K562 (cell line): ENCODE data around the gene CNTN5. TPM values are rescaled to one million over a fixed set of nuclear protein-coding genes. Genes with fewer than 3 reads are reported as not detected.

ENCODE experiments used
- ATAC-seq: fragments of 200-7000 bp; cut with Tn5 transposase; 3 replicates; pipeline ENCODE4 v1.9.1; 2020; ENCODE audit warnings: moderate library complexity
- BruUV-seq: library from RNA; stranded (reverse); fragments of 400-500 nt; replicated peaks from 2 replicates; lab custom pipeline; 2021; lab: Mats Ljungman, UMichigan
- CTCF ChIA-PET: fragments of 300-600 bp; formaldehyde crosslinking; extraction: SDS; loops from one replicate; lab custom pipeline; 2021; ENCODE audit warnings: low intra/inter-chr PET ratio; lab: Yijun Ruan, JAX
- POLR2A ChIA-PET: fragments of 300-600, 350-650 bp; sonication (Branson Sonifier 250); formaldehyde crosslinking; extraction: SDS; loops from one replicate; lab custom pipeline; 2021; ENCODE audit warnings: antibody characterized with exemption, inconsistent platforms; lab: Yijun Ruan, JAX
- DNase-seq, 4 experiments: peaks; one replicate each; pipeline versions ENCODE4 v3.0.0 to v3.0.0-alpha.2; 2011 to 2018; ENCODE audit warnings: low spot score in 3 of 4, mixed read lengths in 3 of 4; ENCODE audit errors: extremely low read depth in 1 of 4
- FAIRE-seq: peaks from 2 replicates; lab custom pipeline; 2011; peaks lifted over from hg19 to GRCh38; lab: Jason Lieb, UNC
- H2AFZ ChIP-seq: 2 replicates; pipeline ENCODE4 v1.6.0; 2011; ENCODE audit warnings: low read depth, low read length, control low read depth, inconsistent platforms
- H3K27ac ChIP-seq: fragments of 200-600 bp; 3 replicates; pipeline ENCODE4 v1.8.0; 2011; ENCODE audit warnings: low read depth, mild to moderate bottlenecking, control low read depth, inconsistent platforms, low read length, moderate library complexity, mixed read lengths; ENCODE audit errors: extremely low read depth
- H3K27me3 ChIP-seq, 2 experiments: fragments of 300-600 bp in 1 of 2; 2 replicates in 1 of 2; 3 replicates in 1 of 2; pipeline versions ENCODE4 v1.6.0 to v1.8.0; 2011; ENCODE audit warnings: inconsistent platforms in 2 of 2, low read length in 2 of 2, mild to moderate bottlenecking in 1 of 2, mixed read lengths in 1 of 2, moderate library complexity in 1 of 2; ENCODE audit not compliant: control insufficient read depth in 2 of 2, insufficient read depth in 2 of 2
- H3K36me3 ChIP-seq: fragments of 300-600 bp; 3 replicates; pipeline ENCODE4 v1.8.0; 2011; ENCODE audit warnings: mild to moderate bottlenecking, low read length, inconsistent platforms; ENCODE audit not compliant: control insufficient read depth, insufficient read depth
- H3K4me1 ChIP-seq, 2 experiments: fragments of 200-600 bp in 1 of 2; replicated peaks in 1 of 2; 2 replicates in 1 of 2; 3 replicates in 1 of 2; pipeline versions ENCODE4 v1.5.1 to v1.8.0; 2011; ENCODE audit warnings: inconsistent platforms in 2 of 2, low read length in 2 of 2, mild to moderate bottlenecking in 1 of 2, mixed read lengths in 1 of 2, moderate library complexity in 1 of 2; ENCODE audit not compliant: control insufficient read depth in 2 of 2, insufficient read depth in 2 of 2
- H3K4me2 ChIP-seq: 2 replicates; pipeline ENCODE4 v1.6.1; 2011; ENCODE audit warnings: low read length, control low read depth, inconsistent platforms, mixed read lengths; ENCODE audit not compliant: insufficient read depth
- H3K4me3 ChIP-seq: fragments of 200-600 bp; sonication (generic), shearing (Covaris generic); 2 replicates; pipeline ENCODE4 v1.5.1; 2016; ENCODE audit warnings: control low read depth, inconsistent platforms
- H3K79me2 ChIP-seq: fragments of 200-600 bp; 3 replicates; pipeline ENCODE4 v1.8.0; 2011; ENCODE audit warnings: low read length, inconsistent platforms; ENCODE audit not compliant: control insufficient read depth, insufficient read depth
- H3K9ac ChIP-seq, 2 experiments: 2 replicates each; pipeline versions ENCODE4 v1.6.0 to v1.6.1; 2011; ENCODE audit warnings: low read depth in 2 of 2, low read length in 2 of 2, control low read depth in 1 of 2, inconsistent platforms in 1 of 2, mild to moderate bottlenecking in 1 of 2, mixed read lengths in 1 of 2; ENCODE audit not compliant: insufficient read depth in 1 of 2
- H3K9me1 ChIP-seq: one replicate; pipeline ENCODE4 v1.6.0; 2011; ENCODE audit warnings: inconsistent platforms, mild to moderate bottlenecking, low read length, moderate library complexity; ENCODE audit not compliant: control insufficient read depth, insufficient read depth
- H3K9me3 ChIP-seq: replicated peaks from 2 replicates; pipeline ENCODE4 v1.5.1; 2011; ENCODE audit warnings: low read depth, low read length, inconsistent platforms; ENCODE audit not compliant: control insufficient read depth, insufficient read depth
- H4K20me1 ChIP-seq: replicated peaks from 2 replicates; pipeline ENCODE4 v1.6.1; 2011; ENCODE audit warnings: low read length, inconsistent platforms, mixed read lengths; ENCODE audit not compliant: control insufficient read depth, insufficient read depth
- CHD2 ChIP-seq: IDR thresholded peaks from 2 replicates; pipeline ENCODE4 v1.6.1; 2011; ENCODE audit warnings: low read depth, low read length
- ETV5 ChIP-seq: sonication (generic); formaldehyde crosslinking; IDR thresholded peaks from 2 replicates; pipeline ENCODE4 v1.4.0; 2020; ENCODE audit warnings: low read depth, mild to moderate bottlenecking, missing genetic modification reagents
- HNRNPL ChIP-seq: fragments of 200-400 bp; formaldehyde crosslinking; IDR thresholded peaks from 2 replicates; pipeline ENCODE4 v1.6.1; 2017; ENCODE audit warnings: low read depth, mild to moderate bottlenecking, low read length
- RBM14 ChIP-seq: fragments of 200-400 bp; formaldehyde crosslinking; IDR thresholded peaks from 2 replicates; pipeline ENCODE4 v1.6.1; 2018; ENCODE audit warnings: low read depth, mild to moderate bottlenecking, low read length, moderate library complexity, borderline replicate concordance; ENCODE audit not compliant: insufficient read depth
- RREB1 ChIP-seq: fragments of 250-450 bp; sonication (Bioruptor Pico); IDR thresholded peaks from 2 replicates; pipeline ENCODE4 v1.4.0; 2020
- TRIM28 ChIP-seq: fragments of 450-650 bp; IDR thresholded peaks from 2 replicates; pipeline ENCODE4 v1.6.1; 2017
- ZNF280A ChIP-seq: fragments of 450-650 bp; IDR thresholded peaks from 2 replicates; pipeline ENCODE4 v1.6.1; 2018; ENCODE audit warnings: mild to moderate bottlenecking, low read depth; ENCODE audit not compliant: partially characterized antibody
- ZNF282 ChIP-seq: sonication (generic); formaldehyde crosslinking; IDR thresholded peaks from 2 replicates; pipeline ENCODE4 v1.8.1; 2023; ENCODE audit warnings: missing genetic modification reagents
- ZNF41 ChIP-seq: fragments of 250-450 bp; sonication (Bioruptor Pico); conservative IDR thresholded peaks from 2 replicates; pipeline ENCODE4 v1.4.0; 2020; ENCODE audit warnings: mild to moderate bottlenecking
- ZNF57 ChIP-seq: fragments of 450-650 bp; formaldehyde crosslinking; IDR thresholded peaks from 2 replicates; pipeline ENCODE4 v1.4.0; 2020; ENCODE audit warnings: mild to moderate bottlenecking, moderate library complexity
- WGBS: fragments of 100-300 bp; shearing (Covaris generic); methylation state at CpG from one replicate; pipeline ENCODE4 v1.1.6; 2016; ENCODE audit warnings: low coverage, mixed read lengths; ENCODE audit not compliant: insufficient coverage; ENCODE audit errors: missing lambda C conversion rate; 5-methylcytosine and 5-hydroxymethylcytosine counted together
- in situ Hi-C: fragments of 300-500 bp; cut with MboI; formaldehyde crosslinking; loops from 4 replicates; pipeline ENCODE4 v1.15.0; 2018; ENCODE audit warnings: inconsistent platforms, mixed read lengths
- intact Hi-C: fragments of 100-400 bp; cut with micrococcal nuclease; formaldehyde crosslinking; loops from 2 replicates; pipeline ENCODE4 v1.14.2; 2022
- polyA plus RNA-seq, 8 experiments: library from polyadenylated mRNA; depleted of rRNA in 4 of 8; stranded (reverse) in 5 of 8; unstranded in 3 of 8; fragments of >200 nt; fragmentation: Nextera tagmentation in 2 of 8; fragmentation: Illumina TruSeq in 1 of 8; extraction: Ambion mirVana in 2 of 8; extraction: Trizol in 1 of 8; gene quantifications; 2 replicates each; pipeline versions ENCODE4 v1.2.1 to v1.2.3, GENCODE V29; 2011 to 2014; ENCODE audit warnings: inconsistent platforms in 1 of 8, missing spikeins in 1 of 8
- total RNA-seq, 7 experiments: library from RNA; depleted of rRNA in 6 of 7; stranded (reverse); fragments of >200 nt in 6 of 7; fragmentation: Illumina TruSeq in 2 of 7; extraction: Trizol in 2 of 7; gene quantifications; 2 replicates each; pipeline versions ENCODE4 v1.2.1 to v1.2.3, GENCODE V29; 2011 to 2021; ENCODE audit warnings: low replicate concordance in 1 of 7

CNTN5 gene
- total and polyA plus RNA-seq, 9 of the 15 experiments (the other 6 are each of a cell fraction or from before 2014, with no cell fraction given) = 0.03 TPM; not detected in 8

GRCh38 chr11:100098560-100098959 is 1077.8 kb downstream of the CNTN5 start:
- H3K9me1 ChIP-seq = no peaks in the 10 kb centered on the region
- no peak for ATAC-seq

GRCh38 chr11:100105255-100105981 is 1084.7 kb downstream of the CNTN5 start:
- Histone ChIP-seq H3K4me1 (no peaks in the 10 kb centered on the region), H3K27ac (no peak overlapping the region), H3K9ac (no peak overlapping the region), H3K36me3 (no peaks in the 10 kb centered on the region), H3K4me2 (no peak overlapping the region), H3K9me3 (no peaks in the 10 kb centered on the region; the same call in 1 of the 2 replicates), H3K9me1 (no peaks in the 10 kb centered on the region), H2AFZ (no peak overlapping the region), H3K27me3 (no peaks in the 10 kb centered on the region), H3K79me2 (no peaks in the 10 kb centered on the region), H4K20me1 (no peaks in the 10 kb centered on the region), H3K4me3 (no peak overlapping the region)
- DNase-seq (no peak), FAIRE-seq (no peak), ATAC-seq (no peak)
- 2% methylated on average over 4 of the region's 4 CpGs for WGBS
- POLR2A ChIA-PET = no interaction called here
- intact Hi-C loops (no loop called here), in situ Hi-C loops (no loop called here)
- no TSS peak for BruUV-seq
- CTCF ChIA-PET = no interaction called here
- TF ChIP-seq CHD2 = no peak
- no peak for TF ChIP-seq RBM14
- TF ChIP-seq ZNF280A = no peak
- no peak for TF ChIP-seq RREB1
- TF ChIP-seq ZNF282 (CRISPR knock-in tag) = no peak
- TF ChIP-seq ZNF57 (CRISPR knock-in tag) = no peak
- TF ChIP-seq TRIM28 = no peak

More at GRCh38 chr11:100098560-100098959, 1077.8 kb downstream of the CNTN5 start:
- Histone ChIP-seq H3K36me3 (no peaks in the 10 kb centered on the region), H3K9me3 (peaks cover 2% of the 10 kb centered on the region; the same call in 1 of the 2 replicates), H2AFZ (no peak overlapping the region), H3K4me2 (no peak overlapping the region), H4K20me1 (no peaks in the 10 kb centered on the region), H3K4me1 (no peaks in the 10 kb centered on the region), H3K27ac (no peak overlapping the region), H3K27me3 (no peaks in the 10 kb centered on the region), H3K79me2 (no peaks in the 10 kb centered on the region), H3K9ac (no peak overlapping the region), H3K4me3 (no peak overlapping the region)
- BruUV-seq = no TSS peak
- 0% methylated on average over 3 of the region's 3 CpGs for WGBS
- intact Hi-C loops = no loop called here
- FAIRE-seq (no peak), DNase-seq (no peak)
- TF ChIP-seq ETV5 (CRISPR knock-in tag) = no peak
- no peak for TF ChIP-seq HNRNPL
- TF ChIP-seq ZNF41 = no peak
- CTCF ChIA-PET = no interaction called here
- in situ Hi-C loops = no loop called here
- POLR2A ChIA-PET = no interaction called here
